ENCODE data around the gene SCAF1.
A peak's percentile ranks its signal among the peaks of the same experiment; 100 is the strongest.
"Not testable (repeated sequence)": the region's sequence is repeated elsewhere in the genome, so short reads cannot be mapped to it uniquely, and the experiment has no call there.

SCAF1 gene

GRCh38 chr19:49614096-49614833 is 27.7 kb upstream of the SCAF1 start:
- DNase-seq: no peak

- no peak for DNase-seq
Observed at GRCh38 chr19:49615861-49616260, 26.1 kb upstream of the SCAF1 start.

- no peak for DNase-seq
Observed at GRCh38 chr19:49616532-49616931, 25.5 kb upstream of the SCAF1 start.

GRCh38 chr19:49616945-49617344 is 25.1 kb upstream of the SCAF1 start:
- no peak for DNase-seq

GRCh38 chr19:49617860-49618259 is 24.1 kb upstream of the SCAF1 start:
- not testable (repeated sequence) for DNase-seq

GRCh38 chr19:49624967-49625910 is 16.8 kb upstream of the SCAF1 start:
- DNase-seq: no peak

GRCh38 chr19:49626226-49626625 is 15.8 kb upstream of the SCAF1 start:
- no peak for DNase-seq

GRCh38 chr19:49629659-49630058 is 12.3 kb upstream of the SCAF1 start:
- no peak for DNase-seq

- DNase-seq: no peak
Observed at GRCh38 chr19:49631014-49631588, 10.9 kb upstream of the SCAF1 start.

GRCh38 chr19:49631610-49632192 is 10.3 kb upstream of the SCAF1 start:
- DNase-seq: no peak

- no peak for DNase-seq
Observed at GRCh38 chr19:49632576-49632975, 9.4 kb upstream of the SCAF1 start.

- DNase-seq: not testable (repeated sequence)
Observed at GRCh38 chr19:49633273-49633672, 8.7 kb upstream of the SCAF1 start.

GRCh38 chr19:49635530-49636232 is 6.3 kb upstream of the SCAF1 start:
- DNase-seq: no peak

GRCh38 chr19:49636233-49636932 is 5.6 kb upstream of the SCAF1 start:
- DNase-seq: no peak

- DNase-seq: no peak
Observed at GRCh38 chr19:49637821-49638738, 3.9 kb upstream of the SCAF1 start.

- DNase-seq: no peak
Observed at GRCh38 chr19:49639401-49640112, 2.5 kb upstream of the SCAF1 start.

- peak; percentile 99 for DNase-seq
Observed at GRCh38 chr19:49640113-49640898, 1.7 kb upstream of the SCAF1 start, which contains the start of gene RRAS. TSS of gene RRAS (minus strand) at chr19:49640143. CDS start at chr19:49640098, 45 bp downstream.

GRCh38 chr19:49642492-49643035 is 555 bp downstream of the SCAF1 start:
- DNase-seq: no peak

- DNase-seq: no peak
Observed at GRCh38 chr19:49643466-49643865, 1.5 kb downstream of the SCAF1 start.

Data from NCI-H1105 treated with DMSO at 0.1 percent for 48 hours (cell line).